ENCODE data around the gene MDC1.

Gene MDC1

GRCh38 chr6:30743099-30744053 lies 26.3 kb upstream of the MDC1 start:
- peak; percentile 46 to 55 for DNase-seq (ENCODE audit: low read depth in 2 of 2)
- H3K4me3 ChIP-seq (replicated peaks in 1 of 2; ENCODE audit: low read depth in 2 of 2, low read length in 2 of 2) = peak overlapping the region; percentile 89 to 99
- TF ChIP-seq CTCF (IDR thresholded peaks at IDR 0.05; ENCODE audit: low read depth, low read length) = no peak

DNA sequence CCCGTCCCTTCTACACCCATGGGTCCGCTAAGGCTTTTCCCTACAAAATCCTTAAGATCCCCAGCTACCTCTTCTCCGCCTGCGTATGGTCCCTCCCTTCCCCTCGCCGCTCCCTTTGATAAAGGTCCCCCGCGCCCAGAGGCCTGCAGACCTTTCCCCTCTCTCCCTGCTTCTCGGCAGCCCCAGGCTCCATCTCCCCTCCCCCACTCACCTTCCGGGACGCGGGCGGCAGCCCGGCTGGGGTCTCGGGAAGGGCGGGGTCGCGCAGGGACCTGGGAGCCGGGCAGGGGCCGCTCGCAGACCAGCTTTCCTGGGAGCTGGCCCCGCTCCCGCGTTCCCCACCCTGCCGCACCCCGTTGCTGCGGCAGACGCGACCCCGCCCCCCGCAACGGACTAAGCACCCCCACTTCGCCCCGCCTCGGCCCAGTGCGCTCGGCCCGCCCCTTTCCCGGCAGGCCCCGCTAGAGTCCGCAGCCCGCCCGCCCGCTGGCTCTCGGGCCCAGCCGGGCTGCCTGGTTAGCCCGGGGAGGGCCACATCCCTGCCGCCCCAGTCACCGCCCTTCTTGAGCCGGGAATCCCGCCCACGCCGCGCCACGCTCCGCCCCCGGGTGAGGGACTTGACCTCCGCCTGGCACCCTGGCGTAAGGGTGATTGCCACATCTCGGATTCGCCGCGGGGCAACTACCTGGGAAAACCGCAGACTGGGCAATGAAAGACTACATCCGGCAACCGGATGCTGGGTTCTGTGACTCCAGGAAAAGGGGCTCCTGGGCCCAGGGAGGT lies 25.4 kb upstream of the MDC1 start, which contains the start of gene FLOT1:
Gene FLOT1, minus strand, starts transcription at position 372 of the 783 bp plus-strand sequence. CDS start 498 bp downstream, outside the sequence.
- peak within 1 kb of the TSS; percentile 89 to 99 for H3K4me3 ChIP-seq (replicated peaks in 1 of 2; ENCODE audit: low read depth in 2 of 2, low read length in 2 of 2)
- peak; percentile 97 to 99 for DNase-seq (ENCODE audit: low read depth in 2 of 2)
- no peak for TF ChIP-seq CTCF (IDR thresholded peaks at IDR 0.05; ENCODE audit: low read depth, low read length)

- no peak for TF ChIP-seq CTCF (IDR thresholded peaks at IDR 0.05; ENCODE audit: low read depth, low read length)
- peak in 1 of 2 donors; percentile 89 for DNase-seq (ENCODE audit: low read depth in 2 of 2)
- peak overlapping the region; percentile 64 to 99 for H3K4me3 ChIP-seq (replicated peaks in 1 of 2; ENCODE audit: low read depth in 2 of 2, low read length in 2 of 2)
These were observed 24.8 kb upstream of the MDC1 start for GRCh38 chr6:30741789-30742315.

DNA sequence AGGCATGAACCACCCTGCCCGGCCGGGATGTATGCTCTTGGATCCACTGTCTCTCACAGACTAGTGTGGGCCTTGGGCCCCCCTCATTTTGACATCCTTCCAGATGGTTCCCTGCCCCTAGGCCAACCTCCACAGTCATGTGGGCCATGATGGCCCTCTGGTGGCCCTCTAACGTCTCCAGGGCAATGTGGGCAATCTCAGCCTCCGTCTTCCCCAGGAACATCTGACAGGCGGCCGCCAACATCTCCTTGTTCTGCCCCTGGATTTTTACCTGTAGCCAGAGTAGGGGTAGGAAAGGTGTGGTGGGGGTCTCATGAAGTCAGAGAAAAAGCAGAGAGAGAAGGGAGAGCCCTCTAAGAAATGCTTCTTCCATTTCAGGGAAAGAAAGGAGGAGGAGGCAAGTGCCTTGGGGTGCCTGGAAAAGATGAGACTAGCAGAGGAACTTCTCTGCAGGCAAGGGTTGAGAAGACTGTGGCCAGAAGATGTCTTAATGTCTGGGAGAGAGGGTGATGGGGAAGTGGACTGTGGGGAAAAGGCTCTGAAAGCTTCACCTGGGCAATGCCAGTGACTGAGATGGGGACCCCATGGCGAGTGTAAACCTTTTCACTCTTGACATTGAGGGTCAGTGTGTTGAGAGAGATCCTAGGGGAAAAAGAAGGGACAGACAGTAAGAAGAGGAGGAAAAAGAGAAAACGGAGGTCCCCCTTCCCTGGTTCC lies 24.1 kb upstream of the MDC1 start:
- no peak for TF ChIP-seq CTCF (IDR thresholded peaks at IDR 0.05; ENCODE audit: low read depth, low read length)
- peak; percentile 48 to 65 for DNase-seq (ENCODE audit: low read depth in 2 of 2)
- H3K4me3 ChIP-seq (replicated peaks in 1 of 2; ENCODE audit: low read depth in 2 of 2, low read length in 2 of 2) = peak overlapping the region; percentile 64 to 99

DNA sequence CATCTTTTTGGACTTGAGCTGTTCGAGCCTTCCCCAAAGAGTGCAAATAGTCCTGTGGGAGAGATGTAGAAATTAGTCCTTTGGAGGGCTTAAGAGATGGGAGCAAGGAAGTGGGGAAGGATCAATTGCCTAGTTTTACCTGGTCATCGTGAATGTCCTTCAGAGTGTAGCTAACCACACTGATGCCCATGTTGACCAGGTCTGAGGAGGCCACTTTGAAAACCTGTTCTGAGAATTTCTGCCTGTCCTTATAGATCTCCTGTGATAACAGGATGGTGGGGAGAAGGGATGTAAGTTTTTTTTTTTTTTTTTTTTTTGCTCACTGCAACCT lies 23.4 kb upstream of the MDC1 start:
- no peak for TF ChIP-seq CTCF (IDR thresholded peaks at IDR 0.05; ENCODE audit: low read depth, low read length)
- DNase-seq (ENCODE audit: low read depth in 2 of 2) = peak in 1 of 2 donors; percentile 53
- no peak overlapping the region for H3K4me3 ChIP-seq (replicated peaks in 1 of 2; ENCODE audit: low read depth in 2 of 2, low read length in 2 of 2)

DNA sequence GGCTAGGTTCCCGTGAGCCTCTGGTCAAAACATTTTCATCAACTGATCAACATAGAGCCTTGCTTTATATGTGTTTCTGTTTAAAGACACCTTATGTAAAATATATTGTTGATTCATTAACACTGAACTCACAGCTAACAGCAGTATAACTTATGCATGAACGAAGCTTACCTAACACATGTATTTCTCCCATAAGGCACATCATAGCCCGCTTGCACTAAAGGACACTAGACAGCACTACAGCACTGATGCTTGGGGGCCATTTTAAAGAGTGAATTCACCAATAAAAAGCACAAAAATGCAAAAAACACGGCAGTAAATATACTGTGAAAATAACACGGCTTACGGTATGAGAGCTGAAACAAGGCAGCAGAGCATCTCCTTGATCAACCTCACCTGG lies 21.5 kb upstream of the MDC1 start:
- no peak for TF ChIP-seq CTCF (IDR thresholded peaks at IDR 0.05; ENCODE audit: low read depth, low read length)
- H3K4me3 ChIP-seq (replicated peaks in 1 of 2; ENCODE audit: low read depth in 2 of 2, low read length in 2 of 2) = no peak overlapping the region
- peak in 1 of 2 donors; percentile 10 for DNase-seq (ENCODE audit: low read depth in 2 of 2)
